C4-2B (cell line): ENCODE measurements around the gene CAPNS2.

Experiments
- ZFX ChIP-seq: fragments of 450-650 bp; IDR thresholded peaks from 2 replicates; pipeline ENCODE4 v1.6.1; 2017
- TF ChIP-seq, protein P1 (sequence below): fragments of 450-650 bp; conservative IDR thresholded peaks from 2 replicates; pipeline ENCODE4 v1.5.1; 2017; ENCODE audit warnings: mild to moderate bottlenecking

DNA sequence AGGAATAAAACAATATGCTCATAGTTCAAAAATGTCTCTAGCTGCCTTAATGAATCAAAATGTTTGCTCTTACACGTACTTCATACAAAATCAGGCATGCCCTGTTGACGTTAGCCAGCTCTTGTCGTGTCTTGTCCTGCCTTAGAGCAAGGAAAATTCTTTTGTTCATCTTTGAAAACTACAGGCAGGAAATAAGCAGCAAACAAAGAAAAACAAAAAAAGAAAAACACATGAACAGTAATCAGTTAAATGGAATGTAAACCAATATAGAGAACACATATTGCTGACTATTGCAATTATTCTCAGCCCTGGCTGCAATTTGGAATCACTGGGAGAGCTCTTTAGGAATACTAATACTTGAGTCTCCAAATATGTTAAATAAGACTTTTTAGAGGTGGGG, 1.7 kb downstream of the CAPNS2 start:
- TF ChIP-seq, protein P1, sequence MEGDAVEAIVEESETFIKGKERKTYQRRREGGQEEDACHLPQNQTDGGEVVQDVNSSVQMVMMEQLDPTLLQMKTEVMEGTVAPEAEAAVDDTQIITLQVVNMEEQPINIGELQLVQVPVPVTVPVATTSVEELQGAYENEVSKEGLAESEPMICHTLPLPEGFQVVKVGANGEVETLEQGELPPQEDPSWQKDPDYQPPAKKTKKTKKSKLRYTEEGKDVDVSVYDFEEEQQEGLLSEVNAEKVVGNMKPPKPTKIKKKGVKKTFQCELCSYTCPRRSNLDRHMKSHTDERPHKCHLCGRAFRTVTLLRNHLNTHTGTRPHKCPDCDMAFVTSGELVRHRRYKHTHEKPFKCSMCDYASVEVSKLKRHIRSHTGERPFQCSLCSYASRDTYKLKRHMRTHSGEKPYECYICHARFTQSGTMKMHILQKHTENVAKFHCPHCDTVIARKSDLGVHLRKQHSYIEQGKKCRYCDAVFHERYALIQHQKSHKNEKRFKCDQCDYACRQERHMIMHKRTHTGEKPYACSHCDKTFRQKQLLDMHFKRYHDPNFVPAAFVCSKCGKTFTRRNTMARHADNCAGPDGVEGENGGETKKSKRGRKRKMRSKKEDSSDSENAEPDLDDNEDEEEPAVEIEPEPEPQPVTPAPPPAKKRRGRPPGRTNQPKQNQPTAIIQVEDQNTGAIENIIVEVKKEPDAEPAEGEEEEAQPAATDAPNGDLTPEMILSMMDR = no peak
- TF ChIP-seq ZFX = no peak
